Stimulated activated CD8-positive, alpha-beta memory T cell treated with anti-CD3 and anti-CD28 coated beads, Interleukin-12 subunit alpha, Interleukin-12 subunit beta, amount 100 ng/mL, for 24 hours (primary cell): ENCODE data around the gene CATSPER3.
"Not testable (repeated sequence)": the region's sequence is repeated elsewhere in the genome, so short reads cannot be mapped to it uniquely, and the experiment has no call there.

Experiments
- DNase-seq: peaks from one replicate; pipeline ENCODE4 v3.0.0-alpha.2; 2020; ENCODE audit errors: extremely low read depth

The CATSPER3 gene

DNA sequence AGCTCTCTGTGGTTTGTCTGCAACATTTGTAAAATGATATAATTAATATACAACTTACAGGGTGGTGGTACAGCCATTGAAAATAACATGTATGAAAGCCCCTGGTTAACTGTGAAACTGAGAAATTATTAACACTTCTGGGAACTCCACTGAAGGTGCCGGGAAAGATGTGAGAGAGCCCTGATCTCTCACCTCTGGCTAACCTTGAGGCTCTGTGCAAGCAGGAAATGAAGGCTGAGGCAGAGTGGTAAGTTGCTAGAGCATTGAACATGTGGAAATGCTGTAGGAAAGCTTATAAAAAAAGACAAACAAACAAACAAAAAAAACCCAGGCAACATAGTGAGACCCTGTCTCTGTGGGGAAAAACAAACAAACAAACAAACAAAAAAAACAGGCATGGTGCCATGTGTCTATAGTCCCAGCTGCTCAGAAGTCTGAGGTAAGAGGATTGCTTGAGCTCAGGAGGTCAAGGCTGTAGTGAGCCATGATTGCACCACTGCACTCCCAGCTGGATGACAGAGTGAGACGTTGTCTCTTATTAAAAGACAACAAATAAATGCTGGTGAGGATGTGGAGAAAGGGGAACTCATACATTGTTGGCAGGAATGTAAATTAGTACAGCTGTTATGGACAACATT lies 7.5 kb downstream of the CATSPER3 start:
- no peak for DNase-seq

DNA sequence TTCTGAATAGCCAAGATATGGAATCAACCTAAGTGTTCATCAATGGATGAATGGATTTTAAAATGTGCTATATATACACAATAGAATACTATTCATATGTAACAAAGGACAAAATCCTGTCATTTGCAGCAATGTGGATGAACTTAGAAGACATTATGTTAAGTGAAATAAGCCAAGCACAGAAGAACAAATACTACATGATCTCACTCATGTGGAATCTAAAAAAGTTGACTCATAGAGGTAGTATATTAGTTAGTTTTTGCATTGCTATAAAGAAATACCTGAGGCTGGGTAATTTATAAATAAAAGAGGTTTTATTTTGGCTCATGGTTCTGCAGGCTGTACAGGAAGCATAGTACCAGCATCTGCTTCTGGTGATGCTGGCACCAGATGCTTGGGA lies 8.1 kb downstream of the CATSPER3 start:
- DNase-seq: no peak

- DNase-seq: no peak
Observed at GRCh38 chr5:134976841-134977240, 9.1 kb downstream of the CATSPER3 start.

- no peak for DNase-seq
Observed at GRCh38 chr5:134979416-134979815, 11.7 kb downstream of the CATSPER3 start.

- no peak for DNase-seq
Observed at GRCh38 chr5:134982230-134982629, 14.5 kb downstream of the CATSPER3 start.

GRCh38 chr5:134989266-134989830 lies 21.6 kb downstream of the CATSPER3 start:
- DNase-seq: no peak

GRCh38 chr5:134990183-134990582 lies 22.5 kb downstream of the CATSPER3 start:
- not testable (repeated sequence) for DNase-seq

GRCh38 chr5:134992148-134992547 lies 24.4 kb downstream of the CATSPER3 start:
- DNase-seq: no peak

- no peak for DNase-seq
Observed at GRCh38 chr5:134993161-134993560, 25.5 kb downstream of the CATSPER3 start.

DNA sequence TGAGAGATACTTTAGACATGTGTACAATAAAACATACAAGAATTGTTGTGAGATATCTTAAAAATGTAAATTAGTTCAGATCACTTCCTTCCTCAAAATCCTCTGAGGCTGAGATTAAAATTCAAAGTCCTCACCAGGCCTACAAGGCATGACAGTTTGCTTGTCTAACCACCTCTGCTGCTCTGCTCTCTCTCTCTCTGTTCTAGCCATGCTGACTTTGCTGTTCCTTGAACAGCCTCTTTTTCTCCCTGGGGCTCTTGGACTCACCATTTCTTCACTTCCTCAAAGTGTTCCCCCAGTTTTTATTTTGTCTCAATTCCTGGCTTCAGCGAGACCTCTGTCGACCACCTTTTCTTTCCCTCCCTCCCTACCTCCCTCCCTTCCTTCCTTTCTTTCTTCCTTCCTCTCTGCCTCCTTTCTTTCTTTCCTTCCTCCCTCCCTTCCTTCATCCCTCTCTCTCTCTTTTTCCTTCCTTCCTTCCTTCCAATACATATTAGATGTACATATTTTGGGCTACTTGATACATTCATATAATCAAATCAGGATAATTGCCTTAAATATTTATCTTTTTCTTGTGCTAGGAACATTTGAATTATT lies 27.0 kb downstream of the CATSPER3 start:
- DNase-seq: no peak

GRCh38 chr5:134995850-134996402 lies 28.2 kb downstream of the CATSPER3 start:
- no peak for DNase-seq

GRCh38 chr5:134997015-134997414 lies 29.3 kb downstream of the CATSPER3 start:
- no peak for DNase-seq

GRCh38 chr5:134998068-134998467 lies 30.4 kb downstream of the CATSPER3 start:
- not testable (repeated sequence) for DNase-seq

- DNase-seq: no peak
Observed at GRCh38 chr5:135004376-135004775, 36.7 kb downstream of the CATSPER3 start.

- DNase-seq: no peak
Observed at GRCh38 chr5:135005076-135005475, 37.4 kb downstream of the CATSPER3 start.

DNA sequence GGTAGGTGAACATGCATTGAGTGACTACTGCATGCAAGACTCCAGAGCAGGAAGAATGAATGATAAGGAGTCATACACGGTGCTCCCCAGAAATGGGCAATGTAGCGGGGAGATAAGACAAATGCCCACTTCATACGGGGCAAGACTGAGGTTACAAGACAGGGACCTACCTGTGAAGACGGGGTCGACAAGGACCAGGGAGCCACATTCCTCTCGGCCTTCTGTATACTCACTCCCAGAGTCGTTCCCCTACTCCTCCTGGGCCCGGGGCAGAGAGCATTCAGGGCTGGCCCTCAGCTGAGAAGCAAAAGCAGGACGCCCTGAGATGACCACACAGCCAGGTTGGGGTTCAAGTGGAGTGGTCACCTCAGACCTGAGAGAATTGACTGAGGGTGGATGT lies 39.6 kb downstream of the CATSPER3 start:
- DNase-seq: no peak

GRCh38 chr5:135007749-135008363 lies 40.1 kb downstream of the CATSPER3 start:
- no peak for DNase-seq

- DNase-seq: no peak
Observed at GRCh38 chr5:135008556-135008955, 40.8 kb downstream of the CATSPER3 start.

DNA sequence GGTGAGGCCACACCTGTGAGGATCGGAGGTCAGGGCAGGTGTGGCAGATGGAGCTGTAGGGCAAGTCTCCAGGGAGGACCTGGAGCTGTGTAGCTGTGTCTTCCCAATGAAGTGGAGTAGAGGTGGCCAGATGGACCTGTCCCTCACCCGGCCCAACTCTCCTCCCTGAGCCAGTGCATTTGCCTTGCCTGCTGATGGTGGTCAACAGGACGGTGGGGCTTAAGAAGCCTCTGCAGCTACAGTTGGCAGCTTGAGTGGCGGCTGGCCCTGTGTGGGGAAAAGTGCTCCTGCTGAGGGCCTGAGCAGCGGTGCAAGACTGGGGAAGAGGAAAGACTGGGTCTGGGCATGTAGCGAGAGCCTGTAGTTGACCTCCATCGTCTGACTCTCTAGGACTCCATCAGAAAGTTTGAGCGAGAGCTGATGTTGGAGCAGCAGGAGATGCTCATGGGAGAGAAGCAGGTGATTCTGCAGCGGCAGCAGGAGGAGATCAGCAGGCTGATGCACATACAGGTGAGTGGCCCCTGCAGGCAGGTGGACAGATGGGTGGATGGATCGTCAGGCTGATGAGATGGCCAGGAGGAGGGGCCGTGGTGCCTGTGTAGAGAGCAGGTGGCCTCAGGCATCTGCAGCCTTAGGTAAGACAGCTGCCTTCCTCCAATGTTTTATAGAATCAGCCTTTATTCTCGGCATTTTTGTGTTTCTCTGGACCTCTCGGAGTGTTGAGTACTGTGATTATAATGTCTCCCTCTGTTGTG lies 41.5 kb downstream of the CATSPER3 start:
- no peak for DNase-seq

GRCh38 chr5:135009736-135010501 lies 42.2 kb downstream of the CATSPER3 start:
- no peak for DNase-seq
